HG02642 (cell line): ENCODE data around the gene SPATA17.

Source experiments
- ATAC-seq: cut with Tn5 transposase; IDR thresholded peaks from one replicate; pipeline ENCODE4 v1.9.1; 2021; ENCODE audit warnings: mild to moderate bottlenecking; ENCODE audit not compliant: unreplicated experiment, poor library complexity

Gene SPATA17

GRCh38 chr1:217846733-217847132 is 215.6 kb downstream of the SPATA17 start:
- ATAC-seq, result no peak

DNA sequence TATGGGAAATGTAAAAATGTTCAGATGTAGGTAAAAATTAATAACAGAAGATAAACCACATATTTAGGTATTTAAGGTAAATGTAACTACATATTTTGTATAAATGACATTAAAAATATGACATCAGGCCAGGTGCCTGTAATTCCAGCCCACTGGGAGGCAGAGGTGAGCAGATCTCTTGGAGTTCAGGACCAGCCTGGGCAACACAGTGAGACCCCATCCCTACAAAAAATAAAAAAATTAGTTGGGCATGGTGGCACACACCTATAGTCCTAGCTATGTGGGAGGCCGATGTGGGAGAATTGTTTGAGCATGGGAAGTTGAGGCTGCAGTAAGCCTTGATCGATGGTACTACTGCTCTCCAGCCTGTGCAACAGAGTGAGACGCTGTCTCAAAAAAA is 216.5 kb downstream of the SPATA17 start:
- ATAC-seq, result no peak

DNA sequence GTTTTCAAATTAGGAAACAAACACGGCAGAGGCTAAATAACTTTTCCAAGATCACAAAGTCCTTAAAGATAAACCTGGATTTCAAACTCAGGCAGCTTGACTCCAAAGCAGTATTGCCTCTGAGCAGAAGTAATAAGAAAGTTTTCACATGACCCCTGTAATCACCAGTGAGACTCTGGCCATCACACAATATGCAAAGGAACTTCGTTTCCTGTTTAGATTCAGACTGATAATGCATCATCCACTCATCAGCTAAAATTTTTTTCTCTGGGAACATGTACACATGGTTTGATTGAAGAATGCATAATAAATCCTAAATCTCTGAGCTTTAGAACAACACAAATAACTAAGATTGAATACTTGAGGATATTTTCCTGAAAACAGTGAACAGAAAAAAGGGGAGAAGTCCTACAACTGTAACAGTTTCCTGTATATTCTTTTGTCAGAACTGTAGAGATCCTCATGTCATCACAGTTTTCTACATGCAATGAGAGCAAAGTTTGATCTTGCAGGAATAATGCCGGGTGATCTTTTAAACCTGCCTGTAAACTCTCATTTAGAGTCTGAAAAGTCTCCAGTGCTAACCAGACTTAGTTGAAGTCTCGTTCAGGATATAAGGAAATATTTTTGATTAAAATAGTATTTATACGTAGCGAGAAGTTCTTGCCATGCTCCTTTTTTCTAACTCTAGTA is 225.3 kb downstream of the SPATA17 start:
- ATAC-seq, result no peak

DNA sequence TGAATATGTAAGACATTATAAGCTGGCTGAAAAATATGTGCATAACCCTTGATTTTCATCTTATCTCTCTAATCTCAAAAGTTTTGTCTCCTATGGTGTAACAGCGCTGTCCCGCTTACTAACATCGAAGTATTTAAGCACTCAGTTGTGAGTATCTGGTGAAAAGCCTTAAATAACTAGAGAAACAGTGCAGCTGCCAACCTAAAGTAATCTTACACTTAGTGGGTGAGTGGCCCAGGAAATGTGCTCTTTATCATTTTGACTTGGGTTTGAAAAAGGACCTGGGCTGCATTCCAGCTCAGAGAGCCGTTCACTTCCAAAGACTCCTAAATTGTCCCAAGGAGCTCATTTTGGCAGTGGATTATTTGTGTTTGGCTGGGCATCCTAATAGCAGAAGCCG is 225.9 kb downstream of the SPATA17 start:
- no peak for ATAC-seq

DNA sequence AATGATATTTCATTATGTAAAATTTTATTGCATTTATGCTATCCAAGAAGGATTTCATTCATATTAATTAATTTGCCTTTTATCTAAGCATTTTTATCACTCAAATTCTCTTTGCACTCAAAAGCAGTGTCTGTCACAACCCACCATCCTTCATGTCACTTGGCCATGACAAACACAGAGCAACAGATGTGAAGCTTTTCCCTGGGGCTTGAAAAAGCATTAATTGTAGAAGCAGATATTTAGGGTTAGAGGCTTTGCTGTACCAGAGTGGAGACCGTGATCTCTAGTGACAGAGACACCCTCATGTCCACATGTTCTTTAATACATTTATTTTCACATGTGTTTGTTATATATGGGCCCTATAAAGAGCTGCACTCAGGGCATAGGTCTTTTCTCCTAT is 230.5 kb downstream of the SPATA17 start:
- ATAC-seq, result no peak

DNA sequence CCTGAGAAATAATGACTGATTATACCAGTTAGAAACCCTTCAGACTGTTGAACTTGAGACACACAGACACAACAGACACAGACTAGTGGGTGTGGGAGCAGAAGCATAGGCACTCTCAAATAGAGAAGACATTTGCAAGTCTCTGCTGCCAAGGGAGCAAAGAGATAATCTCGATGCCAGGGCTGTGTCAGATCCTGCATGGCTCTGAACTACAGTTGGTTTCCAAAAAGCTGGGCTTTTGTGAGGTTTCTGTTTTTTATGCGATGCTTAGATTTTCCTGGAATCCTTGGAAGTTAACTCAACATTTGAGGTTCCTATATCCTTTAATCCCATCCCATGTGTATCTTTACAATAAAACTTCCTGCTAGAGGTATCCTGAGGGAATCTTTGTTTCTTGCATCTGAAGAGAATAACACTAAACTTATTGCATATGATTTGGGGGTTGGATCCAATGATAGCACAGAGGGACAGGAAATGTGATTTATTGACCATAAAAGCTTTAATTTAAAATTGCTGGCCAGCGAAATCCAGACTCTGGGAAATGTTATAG is 236.4 kb downstream of the SPATA17 start:
- ATAC-seq, result no peak

- ATAC-seq, result no peak
Observed at GRCh38 chr1:217871955-217872354, 240.8 kb downstream of the SPATA17 start.

GRCh38 chr1:217875229-217875628 is 244.1 kb downstream of the SPATA17 start:
- no peak for ATAC-seq

DNA sequence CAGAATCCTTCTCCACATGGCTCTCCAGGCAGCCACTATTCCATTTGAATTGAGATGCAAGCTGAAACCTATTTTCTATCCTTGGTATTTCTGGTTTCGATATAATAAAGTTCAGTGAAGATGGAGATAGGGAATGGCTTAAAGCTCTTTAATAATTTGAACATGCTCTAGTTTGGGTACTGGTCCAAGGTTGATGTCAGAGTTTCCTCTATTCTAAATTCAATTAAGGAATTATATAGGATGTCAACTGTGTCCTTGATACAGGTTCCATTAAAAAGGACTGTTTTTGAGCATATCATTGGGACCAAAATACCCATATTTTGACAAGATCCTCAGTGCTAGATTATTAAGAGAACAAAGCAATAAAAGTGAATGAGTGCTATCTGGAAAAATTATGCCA is 245.3 kb downstream of the SPATA17 start:
- no peak for ATAC-seq

DNA sequence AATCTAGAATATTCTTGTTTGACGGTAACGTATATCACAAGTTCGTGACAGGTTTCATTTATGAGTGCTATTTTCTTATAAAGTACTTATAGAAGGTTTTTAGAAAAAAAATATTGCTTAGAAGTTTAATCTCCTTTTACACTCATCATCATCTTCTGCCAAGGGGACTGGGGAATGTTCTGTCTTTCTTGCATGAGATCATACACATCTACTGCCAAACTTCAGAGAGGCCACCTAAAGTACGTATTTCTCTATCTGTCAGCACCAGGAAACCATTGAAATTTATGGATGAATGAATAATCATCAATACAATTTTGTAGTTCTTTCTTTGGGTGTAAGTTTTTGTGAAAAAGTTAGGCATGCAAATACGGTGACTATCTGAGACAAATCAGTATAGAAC is 245.8 kb downstream of the SPATA17 start:
- no peak for ATAC-seq

GRCh38 chr1:217881131-217881543 is 250.0 kb downstream of the SPATA17 start:
- ATAC-seq, result no peak

- ATAC-seq, result no peak
Observed at GRCh38 chr1:217881607-217882332, 250.6 kb downstream of the SPATA17 start.

GRCh38 chr1:217885181-217885580 is 254.0 kb downstream of the SPATA17 start:
- ATAC-seq, result no peak

- no peak for ATAC-seq
Observed at GRCh38 chr1:217888328-217888727, 257.2 kb downstream of the SPATA17 start.

DNA sequence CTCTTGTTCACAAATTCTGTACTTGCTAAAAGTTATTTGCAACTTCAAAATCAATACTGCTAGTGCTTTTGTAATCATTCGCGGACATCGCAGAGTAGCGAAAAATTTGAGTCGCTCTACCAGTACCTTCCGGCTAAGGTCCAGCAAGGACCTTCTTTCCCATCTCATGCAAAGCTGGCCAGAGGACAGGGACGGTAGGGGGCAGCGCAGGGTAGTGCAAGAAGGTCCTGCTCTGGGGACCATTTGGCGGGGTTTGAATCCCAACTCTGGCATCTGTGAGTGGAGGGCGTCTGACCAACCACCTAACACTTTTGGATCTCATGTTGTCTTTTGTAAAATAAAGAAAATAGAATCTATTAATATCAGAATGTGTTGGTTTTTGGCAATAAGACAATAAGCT is 258.3 kb downstream of the SPATA17 start:
- ATAC-seq, result no peak

- no peak for ATAC-seq
Observed at GRCh38 chr1:217891966-217892365, 260.8 kb downstream of the SPATA17 start.

DNA sequence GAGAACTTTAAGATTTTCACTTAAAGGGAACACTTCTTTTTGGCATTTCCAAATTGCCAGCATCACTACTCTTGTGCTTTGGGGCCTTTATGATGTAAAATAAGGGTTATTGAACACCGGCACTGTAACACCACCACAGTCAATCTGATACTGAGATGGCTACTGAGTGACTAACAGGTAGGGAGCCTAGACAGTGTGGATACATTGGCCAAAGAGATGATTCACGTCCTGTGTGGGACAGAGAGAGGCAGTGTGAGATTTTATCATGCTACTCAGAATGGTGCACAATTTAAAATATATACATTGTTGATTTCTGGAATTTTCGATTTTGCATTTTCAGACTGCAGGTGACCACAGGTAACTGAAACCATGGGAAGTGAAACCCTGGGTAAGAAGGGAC is 261.6 kb downstream of the SPATA17 start:
- no peak for ATAC-seq

DNA sequence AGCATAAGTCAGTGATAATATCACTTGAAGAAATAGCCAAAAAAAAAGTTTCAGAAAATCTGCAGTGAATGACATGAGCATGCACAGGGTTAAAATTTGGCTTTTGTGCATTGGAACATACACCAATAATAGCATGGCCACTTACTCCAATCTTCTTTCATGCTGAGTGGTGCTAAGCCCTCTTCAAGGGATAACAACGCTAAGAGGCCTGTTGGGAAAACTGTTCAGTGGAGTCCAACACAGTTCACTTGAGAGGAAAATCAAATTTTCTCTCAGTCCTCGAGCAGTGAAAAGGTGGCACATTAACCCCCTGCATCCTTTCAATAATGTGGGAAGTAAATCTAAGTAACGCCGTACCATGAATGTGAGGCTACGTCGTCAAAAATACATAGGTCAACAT is 264.7 kb downstream of the SPATA17 start:
- ATAC-seq, result no peak

DNA sequence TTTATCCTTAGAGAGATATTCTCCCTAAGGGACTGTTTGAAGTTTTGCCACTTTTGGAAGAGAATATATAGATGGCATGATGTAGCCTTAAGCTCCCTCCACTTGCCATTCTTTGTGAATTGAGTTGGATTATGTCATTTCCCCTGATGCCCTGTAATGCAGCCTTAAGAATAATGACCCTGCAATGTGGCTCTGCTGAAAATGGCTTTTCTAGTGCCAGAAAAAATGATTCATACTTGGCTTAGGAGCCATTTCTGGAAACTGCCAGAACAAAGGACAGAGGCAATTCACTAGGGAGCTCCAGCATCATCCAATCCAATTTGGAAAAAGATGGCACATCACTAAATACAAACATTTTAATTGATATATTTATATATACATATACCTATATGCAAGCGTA is 265.3 kb downstream of the SPATA17 start:
- no peak for ATAC-seq

DNA sequence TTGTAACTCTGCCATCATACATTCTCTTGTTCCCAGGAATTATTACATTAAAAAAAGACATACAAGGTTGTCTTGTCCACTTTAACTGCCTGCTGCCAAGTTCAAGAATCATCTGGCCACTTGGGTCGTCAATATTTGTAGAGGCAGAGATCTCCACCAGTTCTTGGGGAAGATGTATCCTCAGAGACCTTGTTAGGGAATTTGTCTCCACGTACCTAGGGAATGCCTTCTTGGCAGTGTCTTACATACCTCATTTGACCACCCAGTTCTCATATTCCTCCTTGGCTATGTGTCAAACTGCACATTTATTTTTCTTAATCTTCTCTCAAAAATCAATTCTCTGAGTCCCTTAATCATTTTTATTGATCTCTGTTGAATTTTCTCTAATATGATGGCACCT is 266.0 kb downstream of the SPATA17 start:
- no peak for ATAC-seq

- ATAC-seq, result no peak
Observed at GRCh38 chr1:217899614-217900013, 268.5 kb downstream of the SPATA17 start.

- no peak for ATAC-seq
Observed at GRCh38 chr1:217907504-217907903, 276.4 kb downstream of the SPATA17 start.
